HepG2 (cell line): ENCODE data around the gene NNAT. TPM values are rescaled to one million over a fixed set of nuclear protein-coding genes. Genes with fewer than 3 reads are reported as not detected.
A peak's percentile ranks its signal among the peaks of the same experiment; 100 is the strongest.

Source experiments
- DNMT3B ChIP-seq: conservative IDR thresholded peaks from 2 replicates; pipeline ENCODE4 v1.6.1; 2016; ENCODE audit warnings: missing biosample characterization, control low read depth
- MEIS1 ChIP-seq: sonication (generic); formaldehyde crosslinking; IDR thresholded peaks from 2 replicates; pipeline ENCODE4 v1.9.0; 2021; ENCODE audit warnings: mild to moderate bottlenecking, missing genetic modification reagents, moderate library complexity, borderline replicate concordance
- NFE2L2 ChIP-seq: fragments of 150-350 bp; IDR thresholded peaks from 2 replicates; pipeline ENCODE4 v1.6.1; 2014; ENCODE audit warnings: low read length
- SAP130 ChIP-seq: IDR thresholded peaks from 2 replicates; pipeline ENCODE4 v1.6.1; 2016; ENCODE audit warnings: low read depth
- ZNF549 ChIP-seq: sonication (generic); formaldehyde crosslinking; IDR thresholded peaks from 2 replicates; pipeline ENCODE4 v1.5.0; 2020; ENCODE audit warnings: missing genetic modification reagents
- ZNF564 ChIP-seq: sonication (generic); formaldehyde crosslinking; IDR thresholded peaks from 2 replicates; pipeline ENCODE4 v1.8.1; 2023; ENCODE audit warnings: mild to moderate bottlenecking, missing genetic modification reagents
- polyA plus RNA-seq, 8 experiments: library from polyadenylated mRNA; depleted of rRNA in 3 of 8; stranded (reverse) in 7 of 8; unstranded in 1 of 8; fragments of >200 nt; fragmentation: Illumina TruSeq in 4 of 8; extraction: Trizol in 4 of 8; gene quantifications; 2 replicates each; pipeline versions ENCODE4 v1.2.1 to v1.2.3, GENCODE V29; 2011 to 2016; ENCODE audit warnings: low read depth in 4 of 8, missing spikeins in 1 of 8, mixed read lengths in 1 of 8; ENCODE audit not compliant: insufficient read depth in 1 of 8
- total RNA-seq, 5 experiments: library from RNA; depleted of rRNA; stranded (reverse); fragments of >200 nt; fragmentation: Illumina TruSeq; extraction: Trizol; gene quantifications; 2 replicates each; pipeline ENCODE4 v1.2.3, GENCODE V29; 2016; ENCODE audit warnings: low read depth in 1 of 5
- TF ChIP-seq, protein P1 (sequence below): sonication (generic); formaldehyde crosslinking; IDR thresholded peaks from 2 replicates; pipeline ENCODE4 v1.8.0; 2022; ENCODE audit warnings: mild to moderate bottlenecking, missing genetic modification reagents, borderline replicate concordance
- TF ChIP-seq, protein P2 (sequence below): sonication (generic); formaldehyde crosslinking; IDR thresholded peaks from 2 replicates; pipeline ENCODE4 v1.4.0; 2020; ENCODE audit warnings: missing genetic modification reagents, borderline replicate concordance
- TF ChIP-seq, protein P3 (sequence below): conservative IDR thresholded peaks from 2 replicates; pipeline ENCODE4 v1.6.1; 2018; ENCODE audit warnings: missing genetic modification reagents
- TF ChIP-seq, protein P4 (sequence below), 2 experiments: IDR thresholded peaks; 2 replicates each; pipeline ENCODE4 v1.6.1; 2011 to 2012; ENCODE audit warnings: low read length in 2 of 2, borderline replicate concordance in 1 of 2, low read depth in 1 of 2, mild to moderate bottlenecking in 1 of 2, moderate library complexity in 1 of 2
- TF ChIP-seq, protein P5 (sequence below): IDR thresholded peaks from 2 replicates; pipeline ENCODE4 v1.6.1; 2018; ENCODE audit warnings: missing genetic modification reagents, mild to moderate bottlenecking, missing compliant biosample characterization
- TF ChIP-seq, protein P6 (sequence below): sonication (generic); formaldehyde crosslinking; IDR thresholded peaks from 2 replicates; pipeline ENCODE4 v1.8.0; 2022; ENCODE audit warnings: mild to moderate bottlenecking, missing genetic modification reagents; ENCODE audit not compliant: insufficient replicate concordance
- TF ChIP-seq, protein P7 (sequence below): sonication (generic); formaldehyde crosslinking; IDR thresholded peaks from 2 replicates; pipeline ENCODE4 v1.4.0; 2020; ENCODE audit warnings: mild to moderate bottlenecking, low read depth, missing genetic modification reagents

The NNAT gene
- total and polyA plus RNA-seq, 2 of the 13 experiments (the other 11 are each of a cell fraction or from before 2014, with no cell fraction given): not detected

DNA sequence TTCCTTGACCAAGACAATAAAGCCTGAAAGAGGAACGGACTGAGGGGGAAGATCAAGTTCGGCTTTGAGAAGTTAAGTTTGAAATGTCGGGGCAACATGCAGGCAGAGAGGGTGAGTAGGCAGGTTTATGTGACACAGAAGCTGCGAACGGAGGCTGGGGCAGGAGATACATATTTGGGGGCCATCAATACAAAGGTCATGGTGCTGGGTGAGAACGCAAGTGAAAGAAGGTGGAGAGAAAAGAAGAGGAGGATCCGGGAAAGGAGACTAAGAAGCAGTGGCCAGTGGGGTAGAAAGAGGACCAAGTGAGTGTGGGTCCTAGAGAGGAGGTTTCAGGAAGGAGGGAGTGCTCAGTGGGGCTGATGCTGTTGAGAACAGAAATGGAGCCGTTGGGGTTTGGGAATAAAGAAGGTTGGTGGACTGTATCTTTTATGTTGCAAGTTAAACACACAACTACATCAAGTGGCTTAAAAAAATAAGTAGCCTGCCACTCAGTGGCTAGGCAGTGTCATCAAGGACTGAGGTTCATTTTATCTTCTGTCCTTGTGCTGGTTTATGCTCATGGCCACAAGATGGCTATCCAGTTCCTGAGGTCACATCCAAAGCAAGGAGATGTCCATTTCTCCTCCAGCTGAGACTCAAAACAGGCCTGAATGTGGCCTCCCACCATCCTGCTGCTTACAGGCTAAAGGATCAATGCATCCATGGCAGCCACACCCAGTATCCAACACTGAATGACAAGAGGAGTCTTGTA lies 8.3 kb downstream of the NNAT start (continued):
- TF ChIP-seq, protein P1, sequence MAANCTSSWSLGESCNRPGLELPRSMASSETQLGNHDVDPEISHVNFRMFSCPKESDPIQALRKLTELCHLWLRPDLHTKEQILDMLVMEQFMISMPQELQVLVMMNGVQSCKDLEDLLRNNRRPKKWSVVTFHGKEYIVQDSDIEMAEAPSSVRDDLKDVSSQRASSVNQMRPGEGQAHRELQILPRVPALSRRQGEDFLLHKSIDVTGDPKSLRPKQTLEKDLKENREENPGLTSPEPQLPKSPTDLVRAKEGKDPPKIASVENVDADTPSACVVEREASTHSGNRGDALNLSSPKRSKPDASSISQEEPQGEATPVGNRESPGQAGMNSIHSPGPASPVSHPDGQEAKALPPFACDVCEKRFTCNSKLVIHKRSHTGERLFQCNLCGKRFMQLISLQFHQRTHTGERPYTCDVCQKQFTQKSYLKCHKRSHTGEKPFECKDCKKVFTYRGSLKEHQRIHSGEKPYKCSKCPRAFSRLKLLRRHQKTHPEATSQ (CRISPR knock-in tag): no peak
- TF ChIP-seq NFE2L2 (no peak), SAP130 (CRISPR knock-in tag) (peak; percentile 25; the same call in 1 of the 2 replicates), ZNF564 (CRISPR knock-in tag) (no peak), MEIS1 (CRISPR knock-in tag) (no peak), DNMT3B (no peak), ZNF549 (CRISPR knock-in tag) (no peak)
- TF ChIP-seq, protein P2, sequence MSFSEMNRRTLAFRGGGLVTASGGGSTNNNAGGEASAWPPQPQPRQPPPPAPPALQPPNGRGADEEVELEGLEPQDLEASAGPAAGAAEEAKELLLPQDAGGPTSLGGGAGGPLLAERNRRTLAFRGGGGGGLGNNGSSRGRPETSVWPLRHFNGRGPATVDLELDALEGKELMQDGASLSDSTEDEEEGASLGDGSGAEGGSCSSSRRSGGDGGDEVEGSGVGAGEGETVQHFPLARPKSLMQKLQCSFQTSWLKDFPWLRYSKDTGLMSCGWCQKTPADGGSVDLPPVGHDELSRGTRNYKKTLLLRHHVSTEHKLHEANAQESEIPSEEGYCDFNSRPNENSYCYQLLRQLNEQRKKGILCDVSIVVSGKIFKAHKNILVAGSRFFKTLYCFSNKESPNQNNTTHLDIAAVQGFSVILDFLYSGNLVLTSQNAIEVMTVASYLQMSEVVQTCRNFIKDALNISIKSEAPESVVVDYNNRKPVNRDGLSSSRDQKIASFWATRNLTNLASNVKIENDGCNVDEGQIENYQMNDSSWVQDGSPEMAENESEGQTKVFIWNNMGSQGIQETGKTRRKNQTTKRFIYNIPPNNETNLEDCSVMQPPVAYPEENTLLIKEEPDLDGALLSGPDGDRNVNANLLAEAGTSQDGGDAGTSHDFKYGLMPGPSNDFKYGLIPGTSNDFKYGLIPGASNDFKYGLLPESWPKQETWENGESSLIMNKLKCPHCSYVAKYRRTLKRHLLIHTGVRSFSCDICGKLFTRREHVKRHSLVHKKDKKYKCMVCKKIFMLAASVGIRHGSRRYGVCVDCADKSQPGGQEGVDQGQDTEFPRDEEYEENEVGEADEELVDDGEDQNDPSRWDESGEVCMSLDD: no peak
- TF ChIP-seq, protein P3, sequence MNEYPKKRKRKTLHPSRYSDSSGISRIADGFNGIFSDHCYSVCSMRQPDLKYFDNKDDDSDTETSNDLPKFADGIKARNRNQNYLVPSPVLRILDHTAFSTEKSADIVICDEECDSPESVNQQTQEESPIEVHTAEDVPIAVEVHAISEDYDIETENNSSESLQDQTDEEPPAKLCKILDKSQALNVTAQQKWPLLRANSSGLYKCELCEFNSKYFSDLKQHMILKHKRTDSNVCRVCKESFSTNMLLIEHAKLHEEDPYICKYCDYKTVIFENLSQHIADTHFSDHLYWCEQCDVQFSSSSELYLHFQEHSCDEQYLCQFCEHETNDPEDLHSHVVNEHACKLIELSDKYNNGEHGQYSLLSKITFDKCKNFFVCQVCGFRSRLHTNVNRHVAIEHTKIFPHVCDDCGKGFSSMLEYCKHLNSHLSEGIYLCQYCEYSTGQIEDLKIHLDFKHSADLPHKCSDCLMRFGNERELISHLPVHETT (CRISPR knock-in tag): no peak
- TF ChIP-seq, protein P4, sequence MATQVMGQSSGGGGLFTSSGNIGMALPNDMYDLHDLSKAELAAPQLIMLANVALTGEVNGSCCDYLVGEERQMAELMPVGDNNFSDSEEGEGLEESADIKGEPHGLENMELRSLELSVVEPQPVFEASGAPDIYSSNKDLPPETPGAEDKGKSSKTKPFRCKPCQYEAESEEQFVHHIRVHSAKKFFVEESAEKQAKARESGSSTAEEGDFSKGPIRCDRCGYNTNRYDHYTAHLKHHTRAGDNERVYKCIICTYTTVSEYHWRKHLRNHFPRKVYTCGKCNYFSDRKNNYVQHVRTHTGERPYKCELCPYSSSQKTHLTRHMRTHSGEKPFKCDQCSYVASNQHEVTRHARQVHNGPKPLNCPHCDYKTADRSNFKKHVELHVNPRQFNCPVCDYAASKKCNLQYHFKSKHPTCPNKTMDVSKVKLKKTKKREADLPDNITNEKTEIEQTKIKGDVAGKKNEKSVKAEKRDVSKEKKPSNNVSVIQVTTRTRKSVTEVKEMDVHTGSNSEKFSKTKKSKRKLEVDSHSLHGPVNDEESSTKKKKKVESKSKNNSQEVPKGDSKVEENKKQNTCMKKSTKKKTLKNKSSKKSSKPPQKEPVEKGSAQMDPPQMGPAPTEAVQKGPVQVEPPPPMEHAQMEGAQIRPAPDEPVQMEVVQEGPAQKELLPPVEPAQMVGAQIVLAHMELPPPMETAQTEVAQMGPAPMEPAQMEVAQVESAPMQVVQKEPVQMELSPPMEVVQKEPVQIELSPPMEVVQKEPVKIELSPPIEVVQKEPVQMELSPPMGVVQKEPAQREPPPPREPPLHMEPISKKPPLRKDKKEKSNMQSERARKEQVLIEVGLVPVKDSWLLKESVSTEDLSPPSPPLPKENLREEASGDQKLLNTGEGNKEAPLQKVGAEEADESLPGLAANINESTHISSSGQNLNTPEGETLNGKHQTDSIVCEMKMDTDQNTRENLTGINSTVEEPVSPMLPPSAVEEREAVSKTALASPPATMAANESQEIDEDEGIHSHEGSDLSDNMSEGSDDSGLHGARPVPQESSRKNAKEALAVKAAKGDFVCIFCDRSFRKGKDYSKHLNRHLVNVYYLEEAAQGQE (IDR thresholded peaks at IDR 0.05; ENCODE audit: borderline replicate concordance in 1 of 2, low read depth in 1 of 2, low read length in 2 of 2): no peak
- TF ChIP-seq, protein P5, sequence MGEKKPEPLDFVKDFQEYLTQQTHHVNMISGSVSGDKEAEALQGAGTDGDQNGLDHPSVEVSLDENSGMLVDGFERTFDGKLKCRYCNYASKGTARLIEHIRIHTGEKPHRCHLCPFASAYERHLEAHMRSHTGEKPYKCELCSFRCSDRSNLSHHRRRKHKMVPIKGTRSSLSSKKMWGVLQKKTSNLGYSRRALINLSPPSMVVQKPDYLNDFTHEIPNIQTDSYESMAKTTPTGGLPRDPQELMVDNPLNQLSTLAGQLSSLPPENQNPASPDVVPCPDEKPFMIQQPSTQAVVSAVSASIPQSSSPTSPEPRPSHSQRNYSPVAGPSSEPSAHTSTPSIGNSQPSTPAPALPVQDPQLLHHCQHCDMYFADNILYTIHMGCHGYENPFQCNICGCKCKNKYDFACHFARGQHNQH (CRISPR knock-in tag): 0 out of 2 replicates have a peak, but pooled peaks have one; percentile 4
- TF ChIP-seq, protein P6, sequence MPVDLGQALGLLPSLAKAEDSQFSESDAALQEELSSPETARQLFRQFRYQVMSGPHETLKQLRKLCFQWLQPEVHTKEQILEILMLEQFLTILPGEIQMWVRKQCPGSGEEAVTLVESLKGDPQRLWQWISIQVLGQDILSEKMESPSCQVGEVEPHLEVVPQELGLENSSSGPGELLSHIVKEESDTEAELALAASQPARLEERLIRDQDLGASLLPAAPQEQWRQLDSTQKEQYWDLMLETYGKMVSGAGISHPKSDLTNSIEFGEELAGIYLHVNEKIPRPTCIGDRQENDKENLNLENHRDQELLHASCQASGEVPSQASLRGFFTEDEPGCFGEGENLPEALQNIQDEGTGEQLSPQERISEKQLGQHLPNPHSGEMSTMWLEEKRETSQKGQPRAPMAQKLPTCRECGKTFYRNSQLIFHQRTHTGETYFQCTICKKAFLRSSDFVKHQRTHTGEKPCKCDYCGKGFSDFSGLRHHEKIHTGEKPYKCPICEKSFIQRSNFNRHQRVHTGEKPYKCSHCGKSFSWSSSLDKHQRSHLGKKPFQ: peak; percentile 37
- TF ChIP-seq, protein P7, sequence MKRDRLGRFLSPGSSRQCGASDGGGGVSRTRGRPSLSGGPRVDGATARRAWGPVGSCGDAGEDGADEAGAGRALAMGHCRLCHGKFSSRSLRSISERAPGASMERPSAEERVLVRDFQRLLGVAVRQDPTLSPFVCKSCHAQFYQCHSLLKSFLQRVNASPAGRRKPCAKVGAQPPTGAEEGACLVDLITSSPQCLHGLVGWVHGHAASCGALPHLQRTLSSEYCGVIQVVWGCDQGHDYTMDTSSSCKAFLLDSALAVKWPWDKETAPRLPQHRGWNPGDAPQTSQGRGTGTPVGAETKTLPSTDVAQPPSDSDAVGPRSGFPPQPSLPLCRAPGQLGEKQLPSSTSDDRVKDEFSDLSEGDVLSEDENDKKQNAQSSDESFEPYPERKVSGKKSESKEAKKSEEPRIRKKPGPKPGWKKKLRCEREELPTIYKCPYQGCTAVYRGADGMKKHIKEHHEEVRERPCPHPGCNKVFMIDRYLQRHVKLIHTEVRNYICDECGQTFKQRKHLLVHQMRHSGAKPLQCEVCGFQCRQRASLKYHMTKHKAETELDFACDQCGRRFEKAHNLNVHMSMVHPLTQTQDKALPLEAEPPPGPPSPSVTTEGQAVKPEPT (CRISPR knock-in tag): 0 out of 2 replicates have a peak, but pooled peaks have one; percentile 50
